HG02973 (cell line): Measurements from ENCODE around the gene GOLIM4.
"Not testable (repeated sequence)": the region's sequence is repeated elsewhere in the genome, so short reads cannot be mapped to it uniquely, and the experiment has no call there.

Experiments
- ATAC-seq: cut with Tn5 transposase; IDR thresholded peaks from one replicate; pipeline ENCODE4 v1.9.1; 2021; ENCODE audit warnings: moderate library complexity; ENCODE audit not compliant: unreplicated experiment

Gene GOLIM4

GRCh38 chr3:168080022-168080421, 15.7 kb downstream of the GOLIM4 start:
- no peak for ATAC-seq

GRCh38 chr3:168077091-168077490, 18.6 kb downstream of the GOLIM4 start:
- ATAC-seq, result no peak

- no peak for ATAC-seq
These were observed 21.7 kb downstream of the GOLIM4 start for GRCh38 chr3:168073842-168074605.

GRCh38 chr3:168072323-168072650, 23.4 kb downstream of the GOLIM4 start:
- no peak for ATAC-seq

- ATAC-seq, result no peak
These were observed 24.0 kb downstream of the GOLIM4 start for GRCh38 chr3:168071591-168072322.

- ATAC-seq, result no peak
These were observed 24.8 kb downstream of the GOLIM4 start for GRCh38 chr3:168070919-168071318.

- ATAC-seq, result no peak
These were observed 27.4 kb downstream of the GOLIM4 start for GRCh38 chr3:168068346-168068745.

GRCh38 chr3:168066882-168067281, 28.8 kb downstream of the GOLIM4 start:
- ATAC-seq, result no peak

GRCh38 chr3:168065569-168065968, 30.2 kb downstream of the GOLIM4 start:
- ATAC-seq, result no peak

GRCh38 chr3:168063122-168063521, 32.6 kb downstream of the GOLIM4 start:
- no peak for ATAC-seq

- ATAC-seq, result no peak
These were observed 33.0 kb downstream of the GOLIM4 start for GRCh38 chr3:168062679-168063078.

GRCh38 chr3:168061332-168061996, 34.3 kb downstream of the GOLIM4 start:
- ATAC-seq, result peak; percentile 94

GRCh38 chr3:168060317-168060716, 35.4 kb downstream of the GOLIM4 start:
- ATAC-seq, result no peak

- ATAC-seq, result no peak
These were observed 37.2 kb downstream of the GOLIM4 start for GRCh38 chr3:168058481-168058880.

- not testable (repeated sequence) for ATAC-seq
These were observed 39.1 kb downstream of the GOLIM4 start for GRCh38 chr3:168056398-168057230.

GRCh38 chr3:168054447-168054846, 41.3 kb downstream of the GOLIM4 start:
- no peak for ATAC-seq

GRCh38 chr3:168053115-168053514, 42.6 kb downstream of the GOLIM4 start:
- no peak for ATAC-seq

GRCh38 chr3:168052515-168052914, 43.2 kb downstream of the GOLIM4 start:
- ATAC-seq, result no peak

GRCh38 chr3:168051531-168052471, 43.9 kb downstream of the GOLIM4 start:
- peak; percentile 68 for ATAC-seq

- no peak for ATAC-seq
These were observed 44.7 kb downstream of the GOLIM4 start for GRCh38 chr3:168051070-168051469.
